Skeletal muscle cell (primary cell): ENCODE results near the gene EPHB2.

Source experiments
- DNase-seq: peaks from one replicate; pipeline ENCODE4 v3.0.0-alpha.2; 2010; ENCODE audit warnings: low read depth
- H3K4me3 ChIP-seq: 2 replicates; pipeline ENCODE4 v1.5.1; 2011; ENCODE audit warnings: low read depth, mild to moderate bottlenecking, control low read depth, low read length, moderate library complexity

EPHB2 gene

DNA sequence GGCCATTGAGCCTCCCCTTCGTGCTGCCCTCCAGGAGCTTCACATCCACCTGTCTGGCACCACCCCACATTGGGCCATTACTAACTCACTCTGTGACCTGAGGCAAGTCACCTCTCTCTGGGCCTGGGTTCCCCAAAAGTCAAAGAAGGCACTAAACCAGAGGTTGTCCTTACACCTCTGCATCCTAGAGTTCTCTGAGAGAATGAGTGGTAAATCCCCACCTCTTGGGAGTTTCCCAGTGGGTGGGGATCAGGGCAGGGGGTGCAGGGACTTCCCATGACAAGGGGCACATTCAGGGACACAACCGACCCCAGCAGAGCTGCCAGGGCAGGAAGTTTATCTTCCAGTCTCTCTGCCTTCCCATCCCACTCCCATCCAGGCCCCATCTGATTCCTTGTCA lies 99.7 kb downstream of the EPHB2 start:
- no peak overlapping the region for H3K4me3 ChIP-seq
- no peak for DNase-seq

DNA sequence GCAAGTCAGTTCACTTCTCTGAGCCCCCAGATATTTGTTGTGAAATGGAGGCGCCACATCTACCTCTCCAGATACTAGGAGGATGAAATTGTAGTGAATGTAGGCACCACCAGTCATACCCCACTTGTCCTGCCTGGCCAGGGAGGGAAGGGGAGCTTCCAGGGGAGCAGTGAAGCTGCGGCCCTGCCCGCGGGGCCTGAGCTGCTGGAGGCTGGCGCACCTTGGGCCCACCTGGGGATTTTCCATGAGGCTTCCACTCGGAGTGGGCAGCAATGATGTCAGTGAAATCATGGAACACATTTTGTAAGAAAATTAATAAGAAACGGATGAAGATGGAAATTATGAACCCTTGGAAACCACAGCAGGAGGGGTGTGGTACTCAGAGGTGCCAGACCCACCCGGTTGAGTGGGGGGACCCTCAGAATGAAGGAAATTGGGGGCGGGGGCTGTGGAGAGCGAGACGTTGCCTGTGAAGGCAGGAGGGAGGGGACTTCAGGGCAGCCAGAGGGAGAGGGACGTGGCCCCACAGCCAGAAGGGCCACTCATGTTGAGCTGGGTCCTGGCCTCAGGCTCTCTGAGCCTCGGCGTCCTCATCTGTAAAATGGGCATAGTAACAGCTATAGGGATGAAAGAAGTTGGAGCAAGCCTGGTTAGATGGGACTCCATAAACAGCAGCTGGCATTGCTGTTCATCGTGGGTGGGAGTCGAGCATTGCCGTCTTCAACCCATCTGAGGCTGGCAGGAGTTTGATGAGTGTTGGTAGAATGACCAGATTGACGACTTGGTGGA lies 101.6 kb downstream of the EPHB2 start:
- DNase-seq = no peak
- no peak overlapping the region for H3K4me3 ChIP-seq

DNA sequence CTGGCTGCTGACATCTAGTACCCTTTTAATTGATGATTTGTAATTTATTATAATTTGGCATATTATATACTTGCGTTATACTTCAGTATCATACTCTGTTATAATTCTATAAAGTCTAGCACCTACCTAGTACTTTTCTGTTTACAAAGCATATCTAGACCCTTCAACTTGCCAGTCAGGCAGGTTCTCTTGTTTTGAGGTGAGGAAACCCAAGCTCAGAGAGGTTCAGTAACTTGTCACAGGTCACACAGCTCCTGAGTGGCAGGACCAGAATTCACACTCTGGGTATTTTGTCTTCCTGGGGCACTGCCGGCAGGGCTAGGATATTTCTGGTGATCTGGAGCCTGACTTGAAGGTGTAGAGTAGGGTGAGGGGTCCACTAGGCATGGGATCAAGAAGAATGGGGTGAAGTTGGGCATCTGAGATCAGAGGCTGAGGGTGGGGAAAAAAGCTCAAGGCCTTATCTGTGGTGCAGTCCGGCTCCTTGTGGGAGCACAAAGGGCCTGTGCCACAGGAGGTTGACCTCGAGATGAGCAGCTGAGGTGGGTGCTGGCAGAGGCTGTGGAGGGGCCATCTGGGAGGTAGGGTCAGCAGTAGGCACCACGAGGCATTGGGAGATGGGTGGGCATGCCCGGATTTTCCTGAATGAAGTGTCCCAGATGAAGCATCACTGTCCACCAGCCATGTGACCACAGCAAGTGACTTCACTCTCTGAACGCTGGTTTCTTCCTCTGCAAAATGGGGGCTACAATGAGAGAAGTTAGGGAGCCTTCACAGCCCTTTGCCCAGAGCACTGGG lies 102.6 kb downstream of the EPHB2 start:
- no peak overlapping the region for H3K4me3 ChIP-seq
- DNase-seq = no peak

DNA sequence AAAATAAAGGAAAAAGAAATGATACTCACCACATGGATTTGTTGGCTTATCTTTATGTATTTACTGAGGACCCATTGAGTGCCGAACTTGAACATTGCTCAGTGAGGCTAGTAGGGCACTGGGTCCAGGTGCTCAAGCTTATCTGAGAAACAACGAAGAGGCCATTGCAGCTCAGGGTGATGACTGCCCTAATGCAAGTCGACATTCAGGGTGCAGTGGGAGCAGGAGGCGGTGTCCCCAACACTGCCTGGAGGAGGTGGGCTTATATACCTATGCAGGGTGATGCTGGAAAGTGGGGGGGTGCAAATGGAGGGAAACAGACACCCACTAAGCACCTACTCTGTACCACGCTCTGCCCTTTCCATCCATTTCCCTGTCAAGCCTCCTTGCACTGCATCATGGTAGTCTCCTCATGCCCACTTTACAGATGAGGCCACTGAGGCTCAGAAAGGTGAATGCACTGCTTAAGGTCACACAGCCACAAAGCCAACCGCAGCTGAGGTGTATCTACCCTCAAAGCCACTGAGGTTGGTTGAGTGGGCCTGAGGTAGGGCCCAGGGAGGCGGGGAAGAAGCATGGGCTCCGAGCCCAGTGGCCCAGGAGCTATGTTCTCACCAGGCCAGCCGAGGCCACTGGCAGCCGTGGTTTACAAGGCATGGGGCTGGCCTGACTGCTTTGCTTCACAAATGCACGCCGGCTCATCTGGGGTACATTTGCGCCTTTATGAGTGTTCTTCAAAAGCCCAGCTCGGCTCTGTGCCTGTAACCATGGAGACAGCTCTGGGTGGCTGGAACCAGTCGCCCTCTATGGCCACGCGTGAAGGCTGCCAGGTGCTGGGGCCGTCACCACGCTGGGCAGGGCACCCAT lies 103.8 kb downstream of the EPHB2 start:
- peak; percentile 39 for DNase-seq
- H3K4me3 ChIP-seq = no peak overlapping the region

DNA sequence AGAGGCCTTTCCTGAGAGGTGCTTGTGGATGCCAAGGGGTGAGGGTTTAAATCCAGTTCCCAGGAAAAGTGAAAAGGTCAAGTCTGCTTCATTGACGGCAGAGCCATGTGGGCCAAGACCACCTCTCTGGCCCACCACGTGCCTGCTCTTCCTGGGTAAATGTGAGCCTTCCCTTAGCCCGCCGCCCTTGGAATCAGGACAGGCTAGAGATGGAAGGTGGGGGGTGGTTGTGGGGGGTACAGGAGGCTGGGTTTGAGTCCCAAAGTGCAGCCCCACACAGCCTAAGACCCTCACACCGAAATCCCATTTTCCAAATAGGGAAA lies 104.4 kb downstream of the EPHB2 start:
- no peak for DNase-seq
- no peak overlapping the region for H3K4me3 ChIP-seq

DNA sequence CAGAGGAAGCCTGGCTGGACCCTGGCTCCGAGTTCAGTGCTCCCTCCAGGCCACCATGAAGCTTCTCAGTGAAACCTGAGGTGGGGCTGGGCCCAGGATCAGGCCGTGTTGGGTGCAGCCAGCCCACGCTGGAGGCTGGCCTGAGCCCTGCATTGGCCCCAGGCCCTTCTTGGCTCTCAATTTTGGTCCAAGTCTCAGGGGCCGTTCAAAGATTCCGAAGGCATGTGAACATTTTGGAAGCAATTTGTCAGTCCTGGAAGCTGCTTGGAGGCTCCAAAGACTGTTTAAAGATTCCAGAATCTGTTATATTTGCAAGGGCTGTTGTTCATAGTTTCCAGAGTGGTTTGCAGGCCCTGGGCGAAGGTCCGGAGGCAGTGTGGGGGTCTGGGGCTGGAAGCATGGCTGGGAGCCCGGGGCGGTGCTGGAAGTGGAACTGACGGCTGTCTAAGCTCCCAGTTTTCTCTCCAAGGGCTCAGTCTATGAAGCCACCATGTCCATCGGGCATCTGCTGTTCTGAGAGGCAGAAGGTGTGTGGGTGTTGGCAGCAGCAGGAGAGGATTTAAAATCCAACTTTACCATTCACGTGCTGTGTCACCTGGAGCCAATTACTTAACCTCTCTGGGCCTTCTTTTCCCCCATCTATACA lies 104.9 kb downstream of the EPHB2 start:
- no peak for DNase-seq
- no peak overlapping the region for H3K4me3 ChIP-seq

DNA sequence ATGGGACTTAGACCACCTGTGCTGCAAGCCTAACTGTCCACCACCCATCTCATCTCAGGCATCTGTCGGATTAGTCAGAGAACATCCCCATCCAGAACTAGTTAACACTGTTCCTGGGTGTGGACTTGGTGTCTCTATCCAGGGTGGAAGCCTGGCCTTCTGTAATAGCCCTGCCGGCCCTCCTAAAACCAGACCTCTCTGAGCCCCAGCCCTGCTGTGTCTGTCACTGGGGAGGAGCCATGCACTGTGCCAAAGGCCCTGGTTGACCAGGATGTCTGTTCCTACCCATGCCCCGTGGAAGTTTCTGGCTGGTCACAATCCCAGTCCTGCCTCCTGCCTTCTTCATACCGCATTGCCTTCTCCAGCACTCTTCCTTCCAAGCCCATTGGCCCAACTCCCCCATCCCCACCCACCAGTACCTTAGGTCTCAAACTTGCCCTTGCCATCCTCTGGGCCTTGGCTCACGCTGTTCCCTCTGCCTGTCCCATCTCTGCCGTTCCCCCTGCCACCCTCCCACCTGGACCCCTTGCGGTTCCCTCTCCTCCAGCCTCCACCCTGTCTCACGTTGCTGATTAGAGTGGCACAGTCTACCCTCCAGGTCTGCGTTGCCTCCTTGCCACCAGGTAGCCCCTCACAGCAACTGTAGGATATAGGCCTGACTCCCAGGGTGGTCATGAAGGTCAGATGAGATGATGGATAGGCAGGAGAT lies 105.6 kb downstream of the EPHB2 start:
- no peak for DNase-seq

DNA sequence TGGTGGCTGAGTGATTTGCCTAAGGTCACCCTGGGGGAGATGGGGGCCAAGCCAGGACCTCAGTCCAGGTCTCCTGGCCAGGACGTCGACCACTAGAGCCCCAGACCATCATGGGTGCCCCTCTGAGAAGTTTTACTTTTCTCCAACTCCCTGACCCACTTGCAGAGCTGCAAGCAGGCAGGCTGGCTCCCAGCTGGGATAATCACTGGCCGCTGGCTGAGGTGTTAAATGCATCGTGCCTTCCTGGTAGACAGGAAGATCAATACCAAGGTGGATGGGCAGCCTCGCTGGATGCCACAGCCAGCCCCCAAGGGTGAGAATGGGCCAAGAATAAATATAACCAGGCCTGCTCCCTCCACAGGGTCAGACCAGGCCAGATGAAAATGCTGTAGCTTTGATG lies 106.2 kb downstream of the EPHB2 start:
- H3K4me3 ChIP-seq = no peak overlapping the region
- no peak for DNase-seq

More for the DNA sequence above, 105.6 kb downstream of the EPHB2 start:
- H3K4me3 ChIP-seq = no peak overlapping the region

DNA sequence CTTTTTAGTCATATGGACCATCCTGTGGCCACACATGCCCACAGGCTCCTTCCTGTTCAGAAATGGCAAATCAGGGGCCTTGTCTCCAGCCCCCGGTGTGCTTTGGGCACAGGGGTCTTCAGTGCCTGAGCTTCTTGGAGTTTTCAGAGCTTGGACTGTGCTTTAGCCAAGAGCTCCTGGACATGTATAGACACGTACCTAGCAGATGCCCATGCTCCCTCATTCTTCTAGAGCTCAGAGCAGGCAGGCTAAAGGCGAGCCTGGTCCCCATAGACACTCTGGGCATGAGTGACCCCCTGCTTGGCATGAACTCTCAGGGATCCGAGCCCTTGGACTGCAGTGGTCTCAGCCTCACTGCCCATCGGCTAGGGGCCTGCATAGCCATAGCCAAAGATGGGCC lies 106.8 kb downstream of the EPHB2 start:
- DNase-seq = no peak
- H3K4me3 ChIP-seq = no peak overlapping the region

DNA sequence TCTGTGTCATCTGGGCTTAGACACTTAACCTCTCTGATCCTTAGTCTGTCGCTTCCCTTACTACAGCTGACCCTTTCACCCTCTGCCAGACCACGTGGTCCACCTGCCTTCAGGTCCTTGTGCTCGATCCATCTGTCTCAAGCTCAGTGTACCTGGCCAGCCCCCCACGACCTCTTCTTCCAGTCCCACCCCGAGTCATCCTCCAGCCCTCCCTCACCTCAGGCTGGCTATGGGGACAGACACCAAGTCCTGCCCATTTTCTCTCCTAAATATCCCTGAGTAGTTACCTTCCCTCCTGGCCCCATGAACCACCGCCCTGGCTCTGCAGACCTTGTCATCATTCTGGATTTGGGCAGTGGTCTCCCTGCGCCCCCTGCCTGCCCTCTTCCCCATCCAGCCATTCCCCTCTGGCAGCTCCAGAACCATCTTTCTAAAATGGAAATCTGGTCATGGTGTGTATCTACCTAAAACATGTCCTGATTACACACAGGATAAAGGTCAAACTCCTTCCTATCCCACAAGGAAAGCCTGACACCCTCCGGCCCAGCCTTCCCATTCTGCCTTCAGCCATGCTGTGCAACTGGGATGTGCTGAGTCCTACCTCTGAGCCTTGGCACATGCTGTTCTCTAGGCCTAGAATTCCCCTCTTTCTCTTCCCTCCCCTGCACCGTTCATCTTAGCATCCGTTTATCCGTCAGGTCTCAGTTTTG lies 107.6 kb downstream of the EPHB2 start:
- no peak for DNase-seq
- no peak overlapping the region for H3K4me3 ChIP-seq

DNA sequence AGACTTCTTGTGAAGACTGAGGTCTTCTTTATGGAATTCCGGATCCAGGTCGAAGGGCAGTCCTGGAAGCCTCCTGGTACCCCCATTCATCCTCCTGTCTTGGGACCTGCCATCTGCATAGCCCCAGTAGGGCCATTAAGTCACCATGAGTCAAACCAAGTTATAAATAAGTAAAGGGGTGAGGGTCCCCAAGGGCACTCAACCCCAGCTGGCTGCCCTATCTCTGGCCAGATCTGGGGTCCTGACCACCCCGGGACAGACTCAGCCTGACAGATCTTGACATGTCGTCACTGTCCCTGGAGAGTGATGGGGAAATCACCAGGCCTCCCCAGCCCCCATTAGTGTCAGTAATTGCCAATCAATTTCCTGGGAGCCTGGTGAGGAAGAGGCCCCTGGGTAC lies 108.7 kb downstream of the EPHB2 start:
- no peak for DNase-seq
- H3K4me3 ChIP-seq = no peak overlapping the region

DNA sequence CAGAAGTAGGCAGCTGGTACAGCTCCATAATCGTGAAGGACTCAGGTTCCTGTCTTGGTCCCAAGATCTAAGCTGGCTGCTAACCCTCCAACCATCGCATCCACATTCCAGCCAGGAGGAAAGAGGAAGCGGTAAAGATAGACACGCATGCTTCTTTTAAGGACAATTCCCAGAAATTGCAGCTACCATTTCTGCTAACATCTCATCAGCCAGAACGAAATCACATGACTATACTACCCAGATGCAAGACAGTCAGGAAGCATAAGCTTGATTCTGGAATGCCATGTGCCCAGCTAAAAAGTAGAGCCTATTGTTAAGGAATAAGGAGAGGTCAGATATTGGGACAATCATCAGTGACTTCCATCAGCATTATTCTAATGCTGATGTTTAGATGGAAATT lies 110.4 kb downstream of the EPHB2 start:
- no peak for DNase-seq
- no peak overlapping the region for H3K4me3 ChIP-seq

DNA sequence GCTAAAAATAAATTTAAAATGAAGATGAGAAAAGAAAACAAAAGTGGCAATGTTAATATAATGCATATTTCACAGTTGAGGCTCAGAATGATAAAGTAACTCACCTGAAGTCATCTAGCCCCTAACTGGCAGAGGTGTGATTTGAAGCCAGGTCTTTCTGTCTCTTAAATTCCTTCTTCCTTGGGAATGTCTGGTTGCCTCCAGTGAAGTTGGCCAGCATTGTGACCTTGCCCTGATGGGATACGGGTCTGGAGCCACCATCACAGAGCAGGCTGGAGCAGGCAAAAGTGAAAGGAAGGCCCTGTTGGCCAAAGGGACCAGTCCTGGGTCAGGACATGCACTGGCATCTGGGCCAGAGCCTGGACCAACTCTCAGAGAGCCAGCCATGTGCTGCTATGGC lies 111.7 kb downstream of the EPHB2 start:
- DNase-seq = no peak
- no peak overlapping the region for H3K4me3 ChIP-seq

DNA sequence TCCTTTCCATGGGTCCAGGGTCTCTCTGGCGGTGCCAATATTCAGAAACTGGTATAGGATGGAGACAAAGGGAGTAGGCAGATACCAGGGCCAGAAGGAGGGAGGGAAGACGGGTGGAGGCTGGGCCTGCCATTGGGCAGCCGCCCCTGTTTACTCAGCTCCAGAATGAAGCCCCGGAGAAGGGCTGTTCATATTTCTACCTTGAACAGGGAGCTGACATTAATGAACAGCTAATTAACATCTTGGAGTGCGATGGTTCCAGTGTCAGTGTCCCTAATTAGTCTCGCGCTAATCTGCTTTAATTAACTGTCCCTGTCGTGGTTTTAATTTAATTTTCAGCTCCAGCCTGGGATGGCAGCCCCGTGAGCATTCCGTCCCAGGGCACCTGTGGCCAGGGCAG lies 113.8 kb downstream of the EPHB2 start:
- DNase-seq = no peak
- no peak overlapping the region for H3K4me3 ChIP-seq

DNA sequence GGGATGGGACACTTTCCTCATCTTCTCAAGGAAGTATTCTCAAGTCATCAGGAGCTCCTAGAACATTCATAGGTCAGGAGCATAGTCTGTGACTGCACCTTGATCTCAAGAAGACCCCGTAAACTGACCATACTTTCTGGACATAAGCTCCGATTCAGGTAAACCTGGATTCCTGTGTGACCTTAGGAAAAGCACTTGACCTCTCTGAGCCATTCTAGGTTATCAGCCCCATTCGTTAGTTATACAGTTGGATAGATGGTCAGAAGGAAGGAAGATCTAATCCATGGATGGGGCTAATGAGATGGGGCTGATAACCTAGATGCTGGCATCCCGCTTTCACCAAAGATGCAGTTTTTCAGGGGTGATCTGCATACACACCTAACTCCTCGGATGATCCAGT lies 114.3 kb downstream of the EPHB2 start:
- no peak overlapping the region for H3K4me3 ChIP-seq
- DNase-seq = no peak

DNA sequence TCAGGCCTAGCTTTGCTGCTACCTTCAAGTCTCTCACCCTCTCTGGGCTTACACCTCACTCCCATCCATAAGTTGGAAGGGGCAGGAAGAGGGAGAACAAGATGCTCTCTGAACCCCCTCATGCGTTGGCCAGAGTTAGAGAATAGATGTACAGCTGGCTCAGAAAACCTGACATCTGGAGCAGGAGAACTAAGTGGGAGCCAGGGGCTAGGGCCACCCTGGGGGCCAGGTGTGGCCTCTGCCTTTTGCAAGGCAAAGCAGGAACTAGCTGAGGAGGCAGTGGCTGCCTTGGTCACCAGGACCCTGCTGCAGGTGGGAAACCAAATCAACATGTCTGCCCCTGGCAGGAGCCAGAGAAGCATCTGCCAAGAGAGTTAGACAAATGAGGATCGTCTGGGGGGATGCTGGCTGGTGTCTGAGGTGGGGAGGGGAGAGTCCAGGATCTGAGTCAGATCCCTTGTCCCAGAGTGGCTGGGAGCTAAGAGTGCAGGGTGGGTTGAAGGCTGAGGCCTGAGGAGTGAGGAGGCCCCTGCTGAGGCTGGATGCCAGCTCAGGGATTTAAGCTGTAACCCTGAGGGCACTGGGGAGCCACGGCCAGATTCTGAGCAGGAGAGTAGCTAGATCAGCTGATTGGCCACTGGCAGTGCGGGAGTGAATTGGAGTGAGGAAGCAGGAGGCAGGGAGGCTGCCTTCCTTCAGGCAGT lies 115.0 kb downstream of the EPHB2 start:
- no peak overlapping the region for H3K4me3 ChIP-seq
- DNase-seq = no peak

DNA sequence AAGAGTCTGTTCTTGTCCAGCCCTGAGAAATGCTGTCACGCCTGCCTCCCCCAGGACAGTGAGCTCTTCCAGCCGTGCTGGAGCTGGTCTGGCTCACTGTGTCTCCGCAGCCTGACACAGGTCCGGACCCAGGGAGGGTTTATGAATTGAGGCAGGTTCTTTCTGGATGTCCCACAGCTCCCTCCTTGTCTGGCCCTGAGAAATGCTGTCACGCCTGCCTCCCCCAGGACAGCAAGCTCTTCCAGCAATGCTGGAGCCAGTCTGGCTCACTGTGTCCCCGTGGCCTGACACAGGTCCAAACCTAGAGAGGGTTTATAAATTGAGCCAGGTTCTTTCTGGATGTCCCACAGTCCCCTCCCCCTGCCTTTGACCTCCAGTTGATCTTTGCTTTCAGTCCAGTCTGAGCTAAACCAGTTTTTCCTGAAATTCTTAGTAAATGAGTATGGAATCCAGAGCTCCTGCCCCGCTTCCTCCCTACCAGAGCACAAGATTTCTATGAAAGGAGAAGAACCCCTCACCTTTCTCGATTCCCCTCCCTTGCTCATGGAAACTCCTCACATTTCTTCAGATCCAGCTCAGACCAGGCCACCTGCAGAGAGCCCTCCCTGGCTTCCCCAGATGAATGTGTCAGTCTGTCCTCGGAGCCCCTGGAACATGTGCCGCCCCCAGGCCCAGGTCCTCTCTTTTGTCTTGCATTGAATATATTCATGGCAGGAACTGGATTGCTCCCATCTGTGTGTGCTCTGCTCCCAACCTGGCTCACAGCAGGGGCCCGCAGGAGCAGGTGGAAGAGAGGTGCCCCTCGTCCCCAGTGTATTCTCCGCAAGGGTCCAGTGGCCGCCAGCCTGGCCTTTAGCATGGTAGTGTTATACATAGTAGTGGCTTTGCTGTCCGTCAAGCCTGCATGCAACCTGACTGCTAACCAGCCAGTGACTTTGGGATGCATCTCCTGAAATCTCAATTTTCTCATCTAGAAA lies 116.3 kb downstream of the EPHB2 start:
- H3K4me3 ChIP-seq = no peak overlapping the region
- no peak for DNase-seq
